ENCODE results near the gene CYP26C1.

CYP26C1 gene

DNA sequence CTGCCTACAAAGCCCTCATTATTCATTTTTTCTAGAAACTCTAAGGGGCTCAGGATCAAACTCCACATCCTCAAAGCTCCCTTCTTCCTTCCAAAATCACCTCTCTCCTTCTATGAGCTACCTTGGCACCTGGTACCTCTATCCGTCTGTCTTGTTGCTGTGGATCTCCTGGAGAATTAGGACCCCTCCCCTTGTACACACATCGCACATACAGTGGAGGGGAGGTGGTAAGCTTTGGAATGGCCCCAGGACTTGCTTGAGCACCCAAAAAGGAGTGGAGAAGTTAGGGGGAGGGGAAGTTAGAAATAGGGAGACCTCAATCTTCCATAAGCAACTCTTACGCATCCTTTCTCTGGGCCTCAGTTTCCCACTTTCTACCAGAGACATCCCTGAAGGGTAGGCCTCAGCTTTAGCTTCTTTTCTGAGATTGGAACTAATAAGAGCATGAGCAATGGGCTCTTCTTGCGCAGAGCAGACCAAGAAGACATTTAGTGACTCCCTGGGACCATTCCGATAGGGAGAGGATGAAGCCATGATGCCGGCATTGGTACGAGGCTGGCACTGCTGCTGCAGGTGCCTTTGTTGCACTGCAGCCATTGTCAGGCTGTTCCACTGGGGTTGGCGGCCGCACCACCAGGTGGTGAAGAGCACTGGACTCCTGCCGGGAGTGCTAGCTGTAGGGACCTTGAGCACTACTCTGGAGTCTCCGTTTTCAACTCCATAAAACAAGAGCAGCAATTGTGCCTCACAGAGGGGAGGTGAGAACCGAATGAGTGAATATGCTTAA is 4.5 kb downstream of the CYP26C1 start:
- no peak for DNase-seq (ENCODE audit: low read depth in 2 of 2)

GRCh38 chr10:93065675-93066543 is 5.3 kb downstream of the CYP26C1 start:
- no peak for DNase-seq (ENCODE audit: low read depth in 2 of 2)

- no peak for DNase-seq (ENCODE audit: low read depth in 2 of 2)
These were observed 5.9 kb downstream of the CYP26C1 start for GRCh38 chr10:93066544-93066913.

DNA sequence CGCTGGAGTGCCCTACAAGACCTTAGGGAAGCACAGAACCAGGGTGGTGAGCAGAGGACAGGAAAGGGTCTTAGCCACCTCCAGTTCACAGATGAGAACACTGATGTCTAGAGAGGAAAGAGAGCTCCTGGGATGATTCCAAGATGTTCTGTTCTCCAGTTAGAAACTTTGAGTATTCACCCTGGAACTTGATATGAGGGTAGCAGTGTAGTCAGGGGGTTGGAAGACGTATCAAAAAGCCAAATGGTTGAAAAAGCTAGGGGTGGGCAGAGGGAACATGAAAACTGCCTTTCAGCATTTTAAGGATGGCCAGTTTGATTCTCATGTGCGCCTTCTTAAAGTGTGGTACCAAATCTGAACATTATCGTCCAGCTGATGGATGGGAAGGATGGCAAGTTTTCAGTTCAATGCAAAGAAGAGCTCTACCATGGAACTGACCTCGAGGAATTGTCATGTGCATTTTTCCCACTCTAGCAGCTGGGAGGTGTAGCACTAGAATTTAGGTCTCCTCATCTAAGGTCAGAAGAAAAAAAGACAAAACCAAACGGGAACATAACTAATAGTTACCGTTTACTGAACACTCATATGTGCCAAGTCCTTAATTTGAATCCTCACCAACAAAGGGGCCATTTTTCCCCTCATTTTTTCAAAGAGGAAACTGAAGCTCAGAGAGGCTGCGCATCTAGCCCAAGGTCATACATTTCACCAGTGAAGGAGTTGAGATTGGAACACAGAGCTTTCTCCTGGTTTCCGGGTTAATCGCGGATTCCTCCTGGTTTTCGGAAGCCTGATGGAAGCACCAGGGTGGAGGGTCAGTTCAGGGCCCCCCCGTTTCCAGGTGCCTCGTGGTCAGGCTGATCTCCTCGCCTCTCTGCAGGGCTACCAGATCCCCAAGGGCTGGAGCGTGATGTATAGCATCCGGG is 7.1 kb downstream of the CYP26C1 start:
- no peak for DNase-seq (ENCODE audit: low read depth in 2 of 2)

- DNase-seq (ENCODE audit: low read depth in 2 of 2): no peak
These were observed 8.0 kb downstream of the CYP26C1 start for GRCh38 chr10:93068411-93069244.

GRCh38 chr10:93069245-93069561 is 8.6 kb downstream of the CYP26C1 start:
- no peak for DNase-seq (ENCODE audit: low read depth in 2 of 2)

GRCh38 chr10:93070378-93071176 is 10.0 kb downstream of the CYP26C1 start:
- no peak for DNase-seq (ENCODE audit: low read depth in 2 of 2)

DNA sequence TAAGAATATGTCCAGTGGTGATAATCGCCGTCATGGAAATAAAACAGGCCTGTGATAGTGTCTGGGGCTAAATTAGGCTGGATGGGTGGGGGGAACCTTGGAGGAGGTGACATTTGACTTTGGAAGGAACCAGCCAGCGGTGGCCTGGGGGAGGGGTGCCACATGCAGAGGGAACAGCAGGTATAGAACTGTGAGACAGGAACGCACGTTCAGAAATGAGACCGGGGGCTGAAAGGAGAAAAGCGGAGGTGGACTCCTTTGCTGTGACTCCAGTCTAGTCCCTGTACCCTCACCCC is 10.5 kb downstream of the CYP26C1 start:
- DNase-seq (ENCODE audit: low read depth in 2 of 2): no peak

GRCh38 chr10:93071674-93072224 is 11.2 kb downstream of the CYP26C1 start:
- no peak for DNase-seq (ENCODE audit: low read depth in 2 of 2)

- DNase-seq (ENCODE audit: low read depth in 2 of 2): no peak
These were observed 11.7 kb downstream of the CYP26C1 start for GRCh38 chr10:93072225-93072712.

DNA sequence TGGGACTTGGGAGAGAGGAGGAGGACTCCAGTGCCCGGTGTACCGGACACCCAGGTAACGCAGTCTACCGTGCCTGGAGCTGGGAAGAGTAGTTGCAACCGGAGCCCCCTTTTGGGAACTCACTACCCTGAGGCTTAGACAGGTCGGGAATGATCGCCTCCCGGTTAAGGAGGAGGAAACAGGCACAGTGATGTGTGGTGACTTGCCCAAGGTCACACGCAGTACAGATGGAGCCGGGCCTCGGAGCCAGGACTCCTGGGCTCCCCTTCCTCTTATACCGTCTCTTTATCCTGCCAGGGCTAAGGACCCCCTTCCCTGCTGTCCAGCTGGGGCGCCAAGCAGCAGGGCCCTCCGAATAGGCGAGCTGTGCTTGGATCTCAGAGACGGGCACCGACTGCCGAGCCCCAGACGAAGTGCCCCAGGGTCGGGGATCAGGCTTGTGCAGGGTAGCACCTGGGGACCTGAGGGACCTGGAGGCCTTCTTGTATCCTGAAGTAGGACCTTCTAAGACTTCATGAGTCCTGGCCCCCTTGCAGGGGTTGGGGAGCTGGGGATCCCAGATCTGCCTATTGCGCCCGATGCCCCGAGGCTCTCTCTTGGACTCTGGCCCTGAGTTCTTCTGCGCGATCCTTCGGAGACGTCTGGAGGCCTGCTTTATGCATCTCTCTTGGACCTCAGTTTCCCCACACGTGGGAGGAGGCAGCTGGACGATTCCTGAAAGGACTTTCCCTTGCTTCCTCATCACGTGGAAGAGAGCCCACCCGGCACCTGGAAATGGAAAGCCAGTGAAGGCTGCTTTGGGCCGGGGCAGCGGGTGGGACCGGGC is 12.3 kb downstream of the CYP26C1 start:
- DNase-seq (ENCODE audit: low read depth in 2 of 2): no peak

DNA sequence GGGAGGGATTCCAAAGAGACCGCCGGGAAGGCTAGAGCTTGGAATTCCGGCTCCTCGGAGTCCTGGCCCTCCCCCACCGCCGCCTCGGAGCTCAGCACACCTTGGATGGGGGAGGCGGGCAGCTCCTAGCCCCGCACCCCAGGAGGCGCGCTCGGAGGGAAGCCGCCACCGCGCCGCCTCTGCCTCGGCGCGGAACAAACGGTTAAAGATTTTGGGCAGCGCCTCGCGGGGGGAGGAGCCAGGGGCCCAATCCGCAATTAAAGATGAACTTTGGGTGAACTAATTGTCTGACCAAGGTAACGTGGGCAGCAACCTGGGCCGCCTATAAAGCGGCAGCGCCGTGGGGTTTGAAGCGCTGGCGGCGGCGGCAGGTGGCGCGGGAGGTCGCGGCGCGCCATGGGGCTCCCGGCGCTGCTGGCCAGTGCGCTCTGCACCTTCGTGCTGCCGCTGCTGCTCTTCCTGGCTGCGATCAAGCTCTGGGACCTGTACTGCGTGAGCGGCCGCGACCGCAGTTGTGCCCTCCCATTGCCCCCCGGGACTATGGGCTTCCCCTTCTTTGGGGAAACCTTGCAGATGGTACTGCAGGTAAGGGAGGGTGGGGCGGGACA is 13.0 kb downstream of the CYP26C1 start, which contains the start of gene CYP26A1:
CYP26A1 (plus strand) TSS at position 355 of the 608 bp plus-strand sequence; CDS start at position 397, 42 bp downstream.
- no peak for DNase-seq (ENCODE audit: low read depth in 2 of 2)

DNA sequence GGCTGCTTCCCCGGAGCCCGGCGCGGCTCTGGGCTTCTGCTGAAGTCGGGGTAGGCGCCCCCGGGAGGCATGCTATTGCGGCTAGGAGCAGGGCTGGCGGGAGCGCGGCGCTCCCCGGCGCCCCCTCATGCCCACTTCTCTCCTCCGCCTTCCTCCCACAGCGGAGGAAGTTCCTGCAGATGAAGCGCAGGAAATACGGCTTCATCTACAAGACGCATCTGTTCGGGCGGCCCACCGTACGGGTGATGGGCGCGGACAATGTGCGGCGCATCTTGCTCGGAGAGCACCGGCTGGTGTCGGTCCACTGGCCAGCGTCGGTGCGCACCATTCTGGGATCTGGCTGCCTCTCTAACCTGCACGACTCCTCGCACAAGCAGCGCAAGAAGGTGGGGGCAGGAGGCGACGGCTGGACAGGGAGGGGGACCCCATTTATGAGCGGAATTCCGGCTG is 13.6 kb downstream of the CYP26C1 start:
- DNase-seq (ENCODE audit: low read depth in 2 of 2): no peak

- DNase-seq (ENCODE audit: low read depth in 2 of 2): no peak
These were observed 14.2 kb downstream of the CYP26C1 start for GRCh38 chr10:93074597-93075368.

DNA sequence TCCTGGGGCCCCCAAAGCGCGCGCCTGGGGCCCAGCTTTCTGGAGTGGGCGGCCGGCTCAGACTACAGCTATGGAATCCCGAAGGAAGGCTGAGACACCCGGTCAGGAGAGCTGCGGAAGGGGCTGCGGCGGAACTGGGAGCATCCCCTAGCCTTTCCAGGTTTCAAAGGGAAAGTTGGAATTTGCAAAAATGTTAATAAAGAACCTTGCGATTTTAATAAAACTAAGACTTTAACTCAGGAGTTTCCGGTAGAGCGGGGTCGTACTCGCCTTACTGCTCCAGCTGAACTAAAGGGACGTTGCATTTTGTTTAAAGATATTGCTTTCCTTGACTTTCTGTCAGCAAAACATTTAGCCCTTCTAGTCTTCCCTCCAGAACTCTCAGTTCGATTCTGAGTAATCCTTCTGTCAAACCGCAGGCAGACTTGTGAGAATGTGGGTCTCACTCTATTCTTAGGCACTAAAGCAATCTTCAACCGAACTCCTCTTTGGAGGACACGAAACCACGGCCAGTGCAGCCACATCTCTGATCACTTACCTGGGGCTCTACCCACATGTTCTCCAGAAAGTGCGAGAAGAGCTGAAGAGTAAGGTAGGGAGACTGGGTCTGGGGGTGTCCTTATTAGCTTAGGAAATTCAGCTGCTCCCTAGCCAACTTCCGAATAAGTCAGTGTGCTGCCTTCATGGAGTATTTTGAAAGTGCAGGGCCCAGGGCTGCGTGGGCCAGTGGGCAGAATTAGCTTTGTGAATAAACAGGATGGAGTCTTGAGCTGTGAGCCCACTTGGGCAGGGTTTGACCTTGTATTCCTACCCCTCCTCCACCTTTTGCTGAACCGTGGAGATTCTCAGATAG is 15.0 kb downstream of the CYP26C1 start:
- no peak for DNase-seq (ENCODE audit: low read depth in 2 of 2)

GRCh38 chr10:93076871-93077270 is 16.3 kb downstream of the CYP26C1 start:
- DNase-seq (ENCODE audit: low read depth in 2 of 2): no peak

- DNase-seq (ENCODE audit: low read depth in 2 of 2): no peak
These were observed 17.3 kb downstream of the CYP26C1 start for GRCh38 chr10:93077860-93078337.
